GM12878 (cell line): Measurements from ENCODE around the gene ELP6. TPM values are rescaled to one million over a fixed set of nuclear protein-coding genes. Genes with fewer than 3 reads are reported as not detected.

Source experiments
- CBFB ChIP-seq: IDR thresholded peaks from 2 replicates; pipeline ENCODE4 v1.6.1; 2016; ENCODE audit warnings: antibody characterized with exemption, low read depth
- EED ChIP-seq: sonication (generic); IDR thresholded peaks from 2 replicates; pipeline ENCODE4 v1.6.1; 2016; ENCODE audit warnings: antibody characterized with exemption, low read depth
- ESRRA ChIP-seq: IDR thresholded peaks from 2 replicates; pipeline ENCODE4 v1.6.1; 2012; ENCODE audit warnings: mild to moderate bottlenecking, low read length, improper control_type of control experiment
- HSF1 ChIP-seq: fragments of 150-350 bp; IDR thresholded peaks from 2 replicates; pipeline ENCODE4 v1.6.1; 2014; ENCODE audit warnings: mild to moderate bottlenecking, low read depth, low read length
- IKZF1 ChIP-seq: fragments of 450-650 bp; conservative IDR thresholded peaks from 2 replicates; pipeline ENCODE4 v1.6.1; 2017; ENCODE audit warnings: antibody characterized with exemption, mild to moderate bottlenecking
- LARP7 ChIP-seq: fragments of 450-650 bp; IDR thresholded peaks from 2 replicates; pipeline ENCODE4 v1.6.1; 2017; ENCODE audit warnings: mild to moderate bottlenecking
- MTA2 ChIP-seq: fragments of 450-650 bp; IDR thresholded peaks from 2 replicates; pipeline ENCODE4 v1.6.1; 2016; ENCODE audit warnings: low read depth, mild to moderate bottlenecking, moderate library complexity
- NKRF ChIP-seq: fragments of 450-650 bp; conservative IDR thresholded peaks from 2 replicates; pipeline ENCODE4 v1.6.1; 2017; ENCODE audit warnings: mild to moderate bottlenecking, moderate library complexity
- PRDM15 ChIP-seq: fragments of 450-650 bp; formaldehyde crosslinking; IDR thresholded peaks from 2 replicates; pipeline ENCODE4 v1.4.0; 2020; ENCODE audit warnings: mild to moderate bottlenecking, moderate library complexity
- REST ChIP-seq: IDR thresholded peaks from 2 replicates; pipeline ENCODE4 v1.6.1; 2012; ENCODE audit warnings: mild to moderate bottlenecking, low read depth, low read length
- SMC3 ChIP-seq: IDR thresholded peaks from 2 replicates; pipeline ENCODE4 v1.6.1; 2011; ENCODE audit warnings: low read length, improper control_type of control experiment, borderline replicate concordance
- ZBTB40 ChIP-seq: fragments of 450-650 bp; IDR thresholded peaks from 2 replicates; pipeline ENCODE4 v1.6.1; 2016; ENCODE audit warnings: mild to moderate bottlenecking, moderate library complexity, borderline replicate concordance
- ZNF24 ChIP-seq: fragments of 450-650 bp; IDR thresholded peaks from 2 replicates; pipeline ENCODE4 v1.6.1; 2017; ENCODE audit warnings: antibody characterized with exemption, mild to moderate bottlenecking
- polyA plus RNA-seq, 11 experiments: library from polyadenylated mRNA; depleted of rRNA in 4 of 11; unstranded in 6 of 11; stranded (reverse) in 5 of 11; fragments of >200 nt; fragmentation: Nextera tagmentation in 4 of 11; fragmentation: Illumina TruSeq in 1 of 11; extraction: Ambion mirVana in 4 of 11; extraction: Trizol in 1 of 11; gene quantifications; 1 replicate in 1 of 11; 2 replicates in 10 of 11; pipeline versions ENCODE4 v1.2.1 to v1.2.3, GENCODE V29; 2011 to 2016; ENCODE audit warnings: inconsistent platforms in 2 of 11, missing spikeins in 2 of 11, low read depth in 1 of 11
- total RNA-seq, 4 experiments: library from RNA; depleted of rRNA in 3 of 4; stranded (reverse); fragments of >200 nt in 3 of 4; fragmentation: Illumina TruSeq in 1 of 4; extraction: Trizol in 1 of 4; gene quantifications; 2 replicates each; pipeline versions ENCODE4 v1.2.1 to v1.2.3, GENCODE V29; 2013 to 2021

ELP6 gene
- total and polyA plus RNA-seq, 10 of the 15 experiments (the other 5 are each of a cell fraction or from before 2014, with no cell fraction given), result 39.5 to 83.3 (median 50.2) TPM

- TF ChIP-seq ZBTB40 (no peak), IKZF1 (peak; percentile 51), CBFB (no peak), NKRF (no peak), LARP7 (no peak), PRDM15 (no peak), REST (no peak), ZNF24 (no peak), EED (no peak), SMC3 (peak; percentile 98), ESRRA (no peak), HSF1 (no peak), MTA2 (no peak)
These were observed 8.8 kb upstream of the ELP6 start (continued) for GRCh38 chr3:47522082-47522987.
